Neutrophil (primary cell): ENCODE data around the gene FOSB.
"Not testable (repeated sequence)": the region's sequence is repeated elsewhere in the genome, so short reads cannot be mapped to it uniquely, and the experiment has no call there.

Source experiments
- H3K27ac ChIP-seq: fragments of 200-600 bp; sonication (generic); 2 replicates; pipeline ENCODE4 v1.5.1; 2016; ENCODE audit warnings: mild to moderate bottlenecking, moderate library complexity
- H3K27me3 ChIP-seq: fragments of 200-600 bp; sonication (generic); 2 replicates; pipeline ENCODE4 v1.6.0; 2016; ENCODE audit warnings: mild to moderate bottlenecking
- H3K36me3 ChIP-seq: fragments of 200-600 bp; sonication (generic); 2 replicates; pipeline ENCODE4 v1.5.1; 2017
- H3K4me1 ChIP-seq, 2 experiments: fragments of 200-600 bp in 1 of 2; sonication (generic) in 1 of 2; 1 replicate in 1 of 2; 2 replicates in 1 of 2; pipeline versions ENCODE4 v1.5.1 to v1.6.1; 2013 to 2016; ENCODE audit warnings: low read depth in 1 of 2, low read length in 1 of 2, mild to moderate bottlenecking in 1 of 2, moderate library complexity in 1 of 2; ENCODE audit not compliant: control insufficient read depth in 1 of 2, insufficient read depth in 1 of 2
- H3K4me3 ChIP-seq, 2 experiments: fragments of 200-600 bp in 1 of 2; sonication (generic) in 1 of 2; 1 replicate in 1 of 2; 2 replicates in 1 of 2; pipeline ENCODE4 v1.5.1; 2013 to 2016; ENCODE audit warnings: low read depth in 1 of 2, low read length in 1 of 2, mild to moderate bottlenecking in 1 of 2, moderate library complexity in 1 of 2
- H3K9me3 ChIP-seq: fragments of 200-600 bp; sonication (generic); 2 replicates; pipeline ENCODE4 v1.5.1; 2016
- TF ChIP-seq, protein P1 (sequence below): fragments of 200-600 bp; sonication (generic); IDR thresholded peaks from 2 replicates; pipeline ENCODE4 v1.5.1; 2016; ENCODE audit warnings: antibody characterized with exemption

Gene FOSB

DNA sequence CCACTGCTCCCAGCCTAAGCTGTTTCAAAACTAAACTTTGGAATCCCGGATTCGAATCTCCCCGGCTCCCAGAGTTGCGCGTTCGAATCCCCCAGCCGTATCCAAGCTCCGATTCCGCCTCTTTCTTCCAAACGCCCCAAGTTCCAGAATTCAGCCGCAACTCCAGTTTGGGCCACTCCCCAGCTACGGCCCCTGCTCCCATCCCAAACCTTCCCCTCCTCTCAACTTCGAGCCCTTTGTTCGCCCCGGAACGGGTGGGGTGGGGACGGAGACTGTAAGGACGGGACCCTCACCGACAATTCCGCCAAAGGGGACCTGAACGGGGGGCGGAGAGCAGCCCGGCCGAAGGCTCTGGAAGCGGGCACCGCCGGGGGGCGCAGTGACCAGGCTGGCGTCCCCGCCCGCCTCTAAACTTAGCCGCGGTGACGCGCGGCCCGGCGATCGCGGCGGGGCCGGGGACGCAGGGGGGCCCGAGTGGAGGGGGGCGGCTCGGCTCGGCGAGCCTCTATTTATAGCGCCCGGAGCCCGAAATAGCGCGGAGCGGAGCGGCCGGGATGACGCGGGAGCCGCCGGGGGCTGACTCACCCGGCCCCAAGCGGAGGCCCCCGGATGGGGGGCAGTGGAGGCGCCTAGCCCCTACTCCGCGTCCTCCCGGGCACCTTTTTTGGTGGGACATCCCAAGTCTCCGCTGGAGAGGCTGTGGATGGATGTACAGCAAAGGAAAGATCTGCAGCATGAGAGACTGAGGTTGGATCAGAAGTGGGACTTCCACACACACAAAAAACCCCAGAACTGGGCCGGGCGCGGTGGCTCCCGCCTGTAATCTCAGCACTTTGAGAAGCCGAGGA, 39.2 kb upstream of the FOSB start:
- H3K9me3 ChIP-seq: no peaks in the 10 kb centered on the region
- peaks cover 21 to 24% of the 10 kb centered on the region in 2 experiments for H3K4me1 ChIP-seq
- H3K36me3 ChIP-seq: no peaks in the 10 kb centered on the region
- H3K27me3 ChIP-seq: peaks cover 68% of the 10 kb centered on the region
- H3K4me3 ChIP-seq: no peak overlapping the region
- TF ChIP-seq, protein P1, sequence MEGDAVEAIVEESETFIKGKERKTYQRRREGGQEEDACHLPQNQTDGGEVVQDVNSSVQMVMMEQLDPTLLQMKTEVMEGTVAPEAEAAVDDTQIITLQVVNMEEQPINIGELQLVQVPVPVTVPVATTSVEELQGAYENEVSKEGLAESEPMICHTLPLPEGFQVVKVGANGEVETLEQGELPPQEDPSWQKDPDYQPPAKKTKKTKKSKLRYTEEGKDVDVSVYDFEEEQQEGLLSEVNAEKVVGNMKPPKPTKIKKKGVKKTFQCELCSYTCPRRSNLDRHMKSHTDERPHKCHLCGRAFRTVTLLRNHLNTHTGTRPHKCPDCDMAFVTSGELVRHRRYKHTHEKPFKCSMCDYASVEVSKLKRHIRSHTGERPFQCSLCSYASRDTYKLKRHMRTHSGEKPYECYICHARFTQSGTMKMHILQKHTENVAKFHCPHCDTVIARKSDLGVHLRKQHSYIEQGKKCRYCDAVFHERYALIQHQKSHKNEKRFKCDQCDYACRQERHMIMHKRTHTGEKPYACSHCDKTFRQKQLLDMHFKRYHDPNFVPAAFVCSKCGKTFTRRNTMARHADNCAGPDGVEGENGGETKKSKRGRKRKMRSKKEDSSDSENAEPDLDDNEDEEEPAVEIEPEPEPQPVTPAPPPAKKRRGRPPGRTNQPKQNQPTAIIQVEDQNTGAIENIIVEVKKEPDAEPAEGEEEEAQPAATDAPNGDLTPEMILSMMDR: no peak
- H3K27ac ChIP-seq: no peak overlapping the region

DNA sequence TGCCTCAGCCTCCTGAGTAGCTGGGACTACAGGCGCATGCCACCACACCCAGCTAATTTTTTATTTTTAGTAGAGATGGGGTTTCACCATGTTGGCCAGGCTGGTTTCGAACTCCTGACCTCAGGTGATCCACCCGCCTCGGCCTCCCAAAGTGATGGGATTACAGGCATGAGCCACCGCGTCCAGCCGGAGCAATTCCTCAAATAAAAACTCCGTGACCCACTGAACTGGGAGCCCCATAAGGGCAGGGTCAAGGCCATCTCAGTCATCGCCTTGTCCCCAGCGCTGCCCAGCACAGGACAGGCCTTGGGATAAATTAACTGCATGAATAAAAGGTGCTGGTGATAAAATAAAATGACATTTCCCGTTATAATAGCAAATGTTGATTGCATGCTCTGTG, 37.9 kb upstream of the FOSB start:
- Histone ChIP-seq H3K4me1 (peaks cover 10 to 16% of the 10 kb centered on the region in 2 experiments), H3K27me3 (peaks cover 68% of the 10 kb centered on the region)
- H3K27ac ChIP-seq, H3K36me3 ChIP-seq, H3K9me3 ChIP-seq, H3K4me3 ChIP-seq: not testable (repeated sequence)

DNA sequence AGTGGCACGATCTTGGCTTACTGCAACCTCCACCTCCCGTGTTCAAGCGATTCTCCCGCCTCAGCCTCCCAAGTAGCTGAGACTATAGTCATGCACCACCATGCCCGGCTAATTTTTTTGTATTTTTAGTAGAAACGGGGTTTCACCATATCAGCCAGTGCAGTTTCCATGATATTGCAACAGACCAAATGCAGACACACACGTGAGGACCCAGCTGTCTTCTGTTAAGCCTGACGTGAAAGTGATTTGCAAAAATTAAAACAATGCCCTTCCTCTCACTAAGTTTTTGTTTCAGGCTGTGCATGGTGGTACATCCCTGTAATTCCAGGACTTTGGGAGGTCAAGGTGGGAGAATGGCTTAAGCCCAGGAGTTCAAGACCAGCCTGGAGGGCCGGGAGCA, 36.8 kb upstream of the FOSB start:
- H3K4me3 ChIP-seq, H3K36me3 ChIP-seq, H3K27ac ChIP-seq, H3K9me3 ChIP-seq: not testable (repeated sequence)
- Histone ChIP-seq H3K4me1 (peaks cover 10 to 16% of the 10 kb centered on the region in 2 experiments), H3K27me3 (peaks cover 68% of the 10 kb centered on the region)

DNA sequence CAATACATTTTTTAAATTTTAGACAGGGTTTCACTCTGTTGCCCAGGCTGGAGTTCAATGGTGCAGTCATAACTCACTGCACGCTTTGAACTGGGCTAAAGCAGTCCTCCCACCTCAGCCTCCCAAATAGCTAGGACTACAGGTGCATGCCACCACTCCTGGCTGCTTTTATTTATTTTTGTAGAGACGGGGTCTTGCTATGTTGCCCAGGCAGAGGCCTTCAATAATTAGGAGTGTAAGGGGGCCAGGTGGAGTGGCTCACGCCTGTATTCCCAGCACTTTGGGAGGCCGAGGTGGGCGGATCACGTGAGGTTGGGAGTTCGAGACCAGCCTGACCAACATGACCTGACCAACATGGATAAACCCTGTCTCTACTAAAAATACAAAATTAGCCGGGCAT, 35.3 kb upstream of the FOSB start:
- not testable (repeated sequence) for H3K4me3 ChIP-seq, H3K27ac ChIP-seq, H3K36me3 ChIP-seq, H3K9me3 ChIP-seq
- H3K4me1 ChIP-seq: peaks cover 9 to 14% of the 10 kb centered on the region in 2 experiments
- H3K27me3 ChIP-seq: peaks cover 65% of the 10 kb centered on the region

DNA sequence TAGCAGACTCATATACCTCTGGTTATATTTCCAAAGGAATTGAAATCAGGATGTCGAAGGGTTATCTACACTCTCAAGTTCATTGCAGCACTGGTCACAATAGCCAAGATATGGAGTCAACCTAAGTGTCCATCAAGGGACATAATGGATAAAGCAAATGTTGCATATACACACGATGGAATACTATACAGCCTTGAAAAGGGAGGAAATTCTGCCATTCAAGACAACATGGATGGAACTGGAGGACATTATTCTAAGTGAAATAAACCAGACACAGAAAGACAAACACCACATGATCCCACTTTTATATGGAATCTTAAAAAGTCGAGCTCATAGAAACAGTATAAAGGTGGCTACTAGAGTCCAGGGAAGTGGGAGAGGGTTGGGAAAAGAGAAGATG, 30.5 kb upstream of the FOSB start:
- Histone ChIP-seq H3K36me3 (no peaks in the 10 kb centered on the region), H3K4me1 (peaks cover 13 to 19% of the 10 kb centered on the region in 2 experiments), H3K9me3 (no peaks in the 10 kb centered on the region), H3K4me3 (no peak overlapping the region), H3K27me3 (peaks cover 30% of the 10 kb centered on the region), H3K27ac (no peak overlapping the region)
- TF ChIP-seq, protein P1: no peak

DNA sequence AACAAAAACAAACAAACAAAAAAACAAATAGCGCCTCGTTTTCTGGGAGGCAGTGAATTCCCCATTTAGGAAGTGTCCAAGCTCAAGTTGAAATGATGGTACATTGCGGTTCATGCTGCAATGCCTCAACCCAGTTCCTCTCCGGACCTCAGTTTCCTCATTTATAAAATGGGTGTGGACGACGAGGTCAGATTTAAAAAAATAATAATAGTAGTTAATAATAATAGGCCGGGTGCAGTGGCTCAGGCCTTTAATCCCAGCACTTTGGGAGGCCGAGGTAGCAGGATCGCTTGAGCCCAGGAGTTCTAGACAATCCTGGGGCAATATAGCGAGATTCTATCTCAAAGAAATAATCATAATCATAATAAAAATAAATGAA, 28.6 kb upstream of the FOSB start:
- Histone ChIP-seq H3K27ac (peak overlapping the region; percentile 76), H3K4me1 (peaks cover 30 to 38% of the 10 kb centered on the region in 2 experiments), H3K4me3 (peak overlapping the region; percentile 64 to 78), H3K9me3 (no peaks in the 10 kb centered on the region), H3K36me3 (no peaks in the 10 kb centered on the region), H3K27me3 (peaks cover 36% of the 10 kb centered on the region)
- TF ChIP-seq, protein P1: no peak

DNA sequence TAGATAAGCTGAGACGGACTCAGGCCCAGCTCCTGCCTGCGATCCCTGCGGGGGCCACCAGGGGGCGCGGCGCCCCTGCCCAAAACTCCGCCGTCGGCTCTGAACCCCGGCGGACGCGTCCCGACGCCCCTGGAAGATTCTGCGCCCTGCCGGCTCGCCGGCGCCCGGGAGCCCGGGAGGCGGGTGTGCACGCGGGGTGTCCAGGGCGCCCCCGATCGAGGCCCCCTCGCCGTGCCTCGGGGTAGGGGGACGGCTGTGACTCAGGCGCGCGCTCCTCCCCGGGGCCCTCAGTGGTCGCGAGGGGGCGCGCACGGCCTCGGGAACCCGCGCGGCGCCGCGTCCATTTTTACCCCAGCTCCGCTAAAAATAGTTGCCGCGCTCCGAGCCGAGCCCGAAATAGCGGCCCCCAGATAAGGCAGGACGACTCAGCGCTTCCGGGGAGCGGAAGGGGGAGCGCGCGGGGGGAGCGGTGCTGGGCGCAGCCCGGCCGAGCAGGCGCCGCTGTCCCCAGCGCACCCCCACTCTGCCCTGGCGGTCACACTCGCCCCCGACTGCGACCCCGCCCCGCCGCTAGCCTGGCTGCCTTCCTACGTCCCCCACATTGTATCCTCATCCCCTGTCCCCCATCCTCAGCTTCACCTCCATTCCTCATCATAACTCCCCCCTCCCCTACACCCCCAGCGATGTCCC, 28.1 kb upstream of the FOSB start:
- H3K36me3 ChIP-seq: no peaks in the 10 kb centered on the region
- peak overlapping the region; percentile 76 for H3K27ac ChIP-seq
- H3K4me3 ChIP-seq: peak overlapping the region; percentile 64 to 78
- TF ChIP-seq, protein P1: peak; percentile 98
- H3K9me3 ChIP-seq: no peaks in the 10 kb centered on the region
- peaks cover 41% of the 10 kb centered on the region for H3K27me3 ChIP-seq
- peaks cover 35 to 43% of the 10 kb centered on the region in 2 experiments for H3K4me1 ChIP-seq
